MM.1S (cell line): ENCODE results near the gene FMN2.

Experiments used
- DNase-seq: peaks from one replicate; pipeline ENCODE4 v3.0.0-alpha.2; 2015
- H2AFZ ChIP-seq: fragments of 300-600 bp; sonication (generic); 2 replicates; pipeline ENCODE4 v1.6.0; 2016; ENCODE audit warnings: antibody characterized with exemption, low read length
- H3F3A ChIP-seq: fragments of 300-600 bp; sonication (generic); 2 replicates; pipeline ENCODE4 v1.6.1; 2016; ENCODE audit warnings: mild to moderate bottlenecking, antibody characterized with exemption, low read length, moderate library complexity, mixed read lengths; ENCODE audit not compliant: insufficient read depth
- H3K27ac ChIP-seq: fragments of 300-600 bp; sonication (generic); 2 replicates; pipeline ENCODE4 v1.5.1; 2016; ENCODE audit warnings: mild to moderate bottlenecking, low read length
- H3K27me3 ChIP-seq: fragments of 300-600 bp; sonication (generic); replicated peaks from 2 replicates; pipeline ENCODE4 v1.6.0; 2016; ENCODE audit warnings: low read length; ENCODE audit not compliant: insufficient read depth
- H3K36me3 ChIP-seq: fragments of 300-600 bp; sonication (generic); replicated peaks from 2 replicates; pipeline ENCODE4 v1.6.1; 2016; ENCODE audit warnings: mild to moderate bottlenecking, low read length, mixed read lengths; ENCODE audit not compliant: insufficient read depth
- H3K4me1 ChIP-seq: fragments of 300-600 bp; sonication (generic); 2 replicates; pipeline ENCODE4 v1.6.1; 2016; ENCODE audit warnings: low read length, mixed read lengths
- H3K4me2 ChIP-seq: fragments of 300-600 bp; sonication (generic); 2 replicates; pipeline ENCODE4 v1.6.0; 2016; ENCODE audit warnings: low read depth, low read length
- H3K4me3 ChIP-seq: fragments of 300-600 bp; sonication (generic); 2 replicates; pipeline ENCODE4 v1.5.1; 2016; ENCODE audit warnings: low read length, mixed read lengths
- H3K79me2 ChIP-seq: fragments of 300-600 bp; sonication (generic); 2 replicates; pipeline ENCODE4 v1.6.1; 2016; ENCODE audit warnings: mixed run types, low read length, mixed read lengths
- H3K9ac ChIP-seq: fragments of 300-600 bp; sonication (generic); 2 replicates; pipeline ENCODE4 v1.6.1; 2016; ENCODE audit warnings: low read length, mixed read lengths
- H3K9me2 ChIP-seq: fragments of 300-600 bp; sonication (generic); replicated peaks from 2 replicates; pipeline ENCODE4 v1.6.1; 2016; ENCODE audit warnings: mild to moderate bottlenecking, low read length, mixed read lengths; ENCODE audit not compliant: insufficient read depth
- H3K9me3 ChIP-seq: fragments of 300-600 bp; sonication (generic); replicated peaks from 2 replicates; pipeline ENCODE4 v1.6.1; 2016; ENCODE audit warnings: mild to moderate bottlenecking, low read length, mixed read lengths; ENCODE audit not compliant: insufficient read depth
- H4K20me1 ChIP-seq: fragments of 300-600 bp; sonication (generic); 2 replicates; pipeline ENCODE4 v1.6.1; 2016; ENCODE audit warnings: mild to moderate bottlenecking, low read length, moderate library complexity, mixed read lengths; ENCODE audit not compliant: insufficient read depth
- EZH2 ChIP-seq: fragments of 300-600 bp; sonication (generic); optimal IDR thresholded peaks from 2 replicates; pipeline ENCODE3; 2017; ENCODE audit warnings: low read depth, mild to moderate bottlenecking, antibody characterized with exemption, low read length, mixed read lengths
- EZH2phosphoT487 ChIP-seq: fragments of 300-600 bp; sonication (generic); IDR thresholded peaks from 2 replicates; pipeline ENCODE4 v1.6.1; 2018; ENCODE audit warnings: antibody characterized with exemption, low read length
- TF ChIP-seq, protein P1 (sequence below): fragments of 300-600 bp; sonication (generic); IDR thresholded peaks from 2 replicates; pipeline ENCODE4 v1.5.1; 2016; ENCODE audit warnings: antibody characterized with exemption, low read length, mixed read lengths

Gene FMN2

DNA sequence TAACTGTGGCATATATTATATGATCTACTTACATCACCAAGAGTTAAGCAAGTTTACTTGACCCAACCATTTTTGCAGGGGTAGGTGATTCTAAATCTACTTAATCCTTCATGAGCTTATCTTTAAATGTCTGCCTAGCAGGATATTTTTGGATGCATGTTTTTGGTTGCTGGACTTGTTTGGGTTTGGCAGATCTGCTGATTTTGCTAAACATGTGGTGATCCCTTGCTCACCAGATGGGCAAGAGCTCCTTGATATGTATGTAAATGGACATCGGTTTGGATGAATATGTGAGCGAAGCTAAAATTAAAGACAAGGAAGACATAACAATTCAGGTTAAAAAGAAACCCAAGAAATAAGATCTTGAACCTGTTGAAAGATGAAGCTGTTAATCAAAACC lies 36.7 kb downstream of the FMN2 start:
- Histone ChIP-seq H3K4me3 (no peak overlapping the region), H3K27ac (no peak overlapping the region), H2AFZ (no peak overlapping the region), H3F3A (no peaks in the 10 kb centered on the region), H3K36me3 (no peaks in the 10 kb centered on the region), H3K4me2 (no peak overlapping the region), H3K79me2 (no peaks in the 10 kb centered on the region), H3K9ac (no peak overlapping the region), H3K9me3 (no peaks in the 10 kb centered on the region), H3K4me1 (no peaks in the 10 kb centered on the region), H4K20me1 (no peaks in the 10 kb centered on the region), H3K9me2 (no peaks in the 10 kb centered on the region), H3K27me3 (no peaks in the 10 kb centered on the region)
- DNase-seq: no peak
- no peak for TF ChIP-seq EZH2
- TF ChIP-seq EZH2phosphoT487: no peak
- TF ChIP-seq, protein P1, sequence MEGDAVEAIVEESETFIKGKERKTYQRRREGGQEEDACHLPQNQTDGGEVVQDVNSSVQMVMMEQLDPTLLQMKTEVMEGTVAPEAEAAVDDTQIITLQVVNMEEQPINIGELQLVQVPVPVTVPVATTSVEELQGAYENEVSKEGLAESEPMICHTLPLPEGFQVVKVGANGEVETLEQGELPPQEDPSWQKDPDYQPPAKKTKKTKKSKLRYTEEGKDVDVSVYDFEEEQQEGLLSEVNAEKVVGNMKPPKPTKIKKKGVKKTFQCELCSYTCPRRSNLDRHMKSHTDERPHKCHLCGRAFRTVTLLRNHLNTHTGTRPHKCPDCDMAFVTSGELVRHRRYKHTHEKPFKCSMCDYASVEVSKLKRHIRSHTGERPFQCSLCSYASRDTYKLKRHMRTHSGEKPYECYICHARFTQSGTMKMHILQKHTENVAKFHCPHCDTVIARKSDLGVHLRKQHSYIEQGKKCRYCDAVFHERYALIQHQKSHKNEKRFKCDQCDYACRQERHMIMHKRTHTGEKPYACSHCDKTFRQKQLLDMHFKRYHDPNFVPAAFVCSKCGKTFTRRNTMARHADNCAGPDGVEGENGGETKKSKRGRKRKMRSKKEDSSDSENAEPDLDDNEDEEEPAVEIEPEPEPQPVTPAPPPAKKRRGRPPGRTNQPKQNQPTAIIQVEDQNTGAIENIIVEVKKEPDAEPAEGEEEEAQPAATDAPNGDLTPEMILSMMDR: no peak

DNA sequence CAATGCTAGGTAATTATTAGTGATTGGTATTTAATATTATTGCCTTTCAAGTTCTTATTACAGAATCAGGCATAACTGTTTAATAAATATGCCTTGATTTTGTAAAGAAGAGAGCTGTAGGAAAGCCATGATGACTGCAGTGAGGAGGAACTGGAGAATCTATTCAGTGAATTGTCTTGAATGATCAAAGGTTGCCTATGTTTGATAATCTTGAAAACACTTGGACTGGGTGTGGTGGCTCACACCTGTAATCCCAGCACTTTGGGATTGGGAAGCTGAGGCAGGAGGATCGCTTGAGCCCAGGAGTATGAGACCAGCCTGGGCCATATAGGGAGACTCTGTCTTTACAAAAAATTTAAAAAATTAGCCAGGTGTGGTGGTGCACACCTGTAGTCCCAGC lies 42.4 kb downstream of the FMN2 start:
- Histone ChIP-seq H3K4me3 (no peak overlapping the region), H3K4me1 (no peaks in the 10 kb centered on the region), H3K9me2 (no peaks in the 10 kb centered on the region), H3K4me2 (no peak overlapping the region), H3F3A (no peaks in the 10 kb centered on the region), H3K27me3 (no peaks in the 10 kb centered on the region), H3K79me2 (no peaks in the 10 kb centered on the region), H3K9ac (no peak overlapping the region), H3K27ac (no peak overlapping the region), H4K20me1 (no peaks in the 10 kb centered on the region), H2AFZ (no peak overlapping the region), H3K36me3 (no peaks in the 10 kb centered on the region), H3K9me3 (no peaks in the 10 kb centered on the region)
- DNase-seq: no peak
- TF ChIP-seq, protein P1: no peak
- TF ChIP-seq EZH2 (no peak), EZH2phosphoT487 (no peak)

DNA sequence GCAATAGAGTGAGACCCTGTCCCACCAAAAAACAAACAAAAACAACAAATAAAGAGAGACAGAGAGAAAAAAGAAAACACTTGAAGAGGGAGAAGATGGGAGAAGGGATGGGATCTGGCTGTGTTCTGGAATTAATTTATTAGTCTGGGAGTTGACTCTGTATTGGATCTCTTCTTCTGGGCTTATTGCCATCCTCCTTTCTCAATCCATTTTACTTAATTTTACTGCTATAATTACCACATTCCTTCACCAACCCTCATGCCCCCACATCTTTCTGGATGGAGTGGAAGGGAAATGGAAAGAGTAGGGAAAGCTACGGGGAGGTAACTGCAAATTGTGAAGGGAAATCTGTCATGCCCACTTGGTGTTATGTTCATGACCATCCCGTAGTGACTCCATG lies 42.9 kb downstream of the FMN2 start:
- H4K20me1 ChIP-seq: no peaks in the 10 kb centered on the region
- H3F3A ChIP-seq: no peaks in the 10 kb centered on the region
- no peak overlapping the region for H3K9ac ChIP-seq
- TF ChIP-seq, protein P1: no peak
- TF ChIP-seq EZH2 (no peak), EZH2phosphoT487 (no peak)
- no peaks in the 10 kb centered on the region for H3K36me3 ChIP-seq
- no peak overlapping the region for H3K27ac ChIP-seq
- no peaks in the 10 kb centered on the region for H3K9me2 ChIP-seq
- H2AFZ ChIP-seq: no peak overlapping the region
- DNase-seq: no peak
- no peaks in the 10 kb centered on the region for H3K9me3 ChIP-seq
- no peak overlapping the region for H3K4me3 ChIP-seq
- H3K27me3 ChIP-seq: no peaks in the 10 kb centered on the region
- H3K4me1 ChIP-seq: no peaks in the 10 kb centered on the region
- H3K79me2 ChIP-seq: no peaks in the 10 kb centered on the region
- no peak overlapping the region for H3K4me2 ChIP-seq

DNA sequence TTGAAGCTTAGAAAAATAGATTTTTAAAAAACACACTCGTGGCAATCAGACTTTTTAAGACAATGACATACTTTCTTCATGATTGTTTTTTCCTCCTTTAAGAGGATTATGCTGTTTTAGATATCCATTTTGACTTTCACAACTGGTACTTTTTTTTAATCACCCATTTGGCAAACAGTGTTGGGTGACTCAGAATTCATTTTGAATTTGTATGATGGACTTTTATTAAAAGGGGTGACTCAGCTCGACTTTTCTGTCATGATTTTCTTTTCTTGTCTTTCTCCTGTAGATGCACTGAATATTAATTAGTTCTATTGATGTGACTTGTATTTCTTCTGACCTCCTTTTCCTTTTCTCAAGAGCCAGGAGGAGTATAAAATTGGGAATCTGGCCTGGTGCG lies 44.7 kb downstream of the FMN2 start:
- H3K27me3 ChIP-seq: no peaks in the 10 kb centered on the region
- H3K4me1 ChIP-seq: no peaks in the 10 kb centered on the region
- H2AFZ ChIP-seq: no peak overlapping the region
- H3K9me2 ChIP-seq: no peaks in the 10 kb centered on the region
- DNase-seq: no peak
- H3K9me3 ChIP-seq: no peaks in the 10 kb centered on the region
- no peaks in the 10 kb centered on the region for H3F3A ChIP-seq
- TF ChIP-seq, protein P1: no peak
- no peak for TF ChIP-seq EZH2
- TF ChIP-seq EZH2phosphoT487: no peak
- H3K79me2 ChIP-seq: no peaks in the 10 kb centered on the region
- H3K36me3 ChIP-seq: no peaks in the 10 kb centered on the region
- H3K27ac ChIP-seq: no peak overlapping the region
- no peak overlapping the region for H3K9ac ChIP-seq
- no peak overlapping the region for H3K4me3 ChIP-seq
- H4K20me1 ChIP-seq: no peaks in the 10 kb centered on the region
- no peak overlapping the region for H3K4me2 ChIP-seq
